Progenitor cell of endocrine pancreas (in vitro differentiated cells): ENCODE results near the gene CDS2. TPM values are rescaled to one million over a fixed set of nuclear protein-coding genes. Genes with fewer than 3 reads are reported as not detected.

Source experiments
- DNase-seq: peaks from one replicate; pipeline ENCODE4 v3.0.0; 2021; ENCODE audit warnings: low spot score; ENCODE audit not compliant: unreplicated experiment
- H3K27ac Mint-ChIP-seq: 2 replicates; pipeline ENCODE4 v1.8.0; 2021; ENCODE audit warnings: mild to moderate bottlenecking, moderate library complexity, mixed read lengths
- H3K27me3 Mint-ChIP-seq: 2 replicates; pipeline ENCODE4 v1.8.0; 2021; ENCODE audit warnings: mixed read lengths
- H3K36me3 Mint-ChIP-seq: 2 replicates; pipeline ENCODE4 v1.8.0; 2022; ENCODE audit warnings: mixed read lengths; ENCODE audit not compliant: insufficient read depth
- H3K4me1 Mint-ChIP-seq: 2 replicates; pipeline ENCODE4 v1.8.0; 2021; ENCODE audit warnings: low read depth, mixed read lengths
- H3K4me3 Mint-ChIP-seq: 2 replicates; pipeline ENCODE4 v1.8.0; 2021; ENCODE audit warnings: low read depth, mild to moderate bottlenecking, moderate library complexity, mixed read lengths
- H3K9me3 Mint-ChIP-seq: 2 replicates; pipeline ENCODE4 v1.8.0; 2021; ENCODE audit warnings: low read depth, mixed read lengths
- total RNA-seq: library from RNA; stranded (reverse); gene quantifications from 2 replicates; pipeline ENCODE4 v1.2.1, GENCODE V29; 2021
- TF ChIP-seq, protein P1 (sequence below): fragments of 200-600 bp; sonication (generic); IDR thresholded peaks from one replicate; pipeline ENCODE4 v1.5.0; 2021; ENCODE audit warnings: antibody characterized with exemption, mild to moderate bottlenecking; ENCODE audit not compliant: unreplicated experiment

Gene CDS2
- total RNA-seq, 1 donor from 2014 or later = 57.5 TPM

DNA sequence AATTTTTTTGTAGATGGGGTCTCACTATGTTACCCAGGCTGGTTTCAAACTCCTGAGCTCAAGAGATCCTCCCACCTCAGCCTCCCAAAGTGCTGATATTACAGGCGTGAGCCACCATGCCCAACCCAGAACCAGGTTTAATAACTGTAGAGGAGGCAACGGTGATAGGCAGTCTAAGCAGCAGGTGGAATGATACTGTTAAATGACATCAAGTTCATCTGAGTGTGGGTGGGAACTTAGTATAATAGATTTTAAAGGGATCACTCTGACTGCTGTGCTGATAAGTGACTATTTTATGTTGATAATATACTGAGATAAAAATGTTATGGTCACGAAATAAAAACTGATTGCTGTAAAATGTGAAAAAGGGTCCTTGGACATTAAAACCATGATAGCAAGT lies 38.1 kb upstream of the CDS2 start:
- H3K4me1 Mint-ChIP-seq = peaks cover 2% of the 10 kb centered on the region
- no peak overlapping the region for H3K27ac Mint-ChIP-seq
- no peak for DNase-seq
- TF ChIP-seq, protein P1, sequence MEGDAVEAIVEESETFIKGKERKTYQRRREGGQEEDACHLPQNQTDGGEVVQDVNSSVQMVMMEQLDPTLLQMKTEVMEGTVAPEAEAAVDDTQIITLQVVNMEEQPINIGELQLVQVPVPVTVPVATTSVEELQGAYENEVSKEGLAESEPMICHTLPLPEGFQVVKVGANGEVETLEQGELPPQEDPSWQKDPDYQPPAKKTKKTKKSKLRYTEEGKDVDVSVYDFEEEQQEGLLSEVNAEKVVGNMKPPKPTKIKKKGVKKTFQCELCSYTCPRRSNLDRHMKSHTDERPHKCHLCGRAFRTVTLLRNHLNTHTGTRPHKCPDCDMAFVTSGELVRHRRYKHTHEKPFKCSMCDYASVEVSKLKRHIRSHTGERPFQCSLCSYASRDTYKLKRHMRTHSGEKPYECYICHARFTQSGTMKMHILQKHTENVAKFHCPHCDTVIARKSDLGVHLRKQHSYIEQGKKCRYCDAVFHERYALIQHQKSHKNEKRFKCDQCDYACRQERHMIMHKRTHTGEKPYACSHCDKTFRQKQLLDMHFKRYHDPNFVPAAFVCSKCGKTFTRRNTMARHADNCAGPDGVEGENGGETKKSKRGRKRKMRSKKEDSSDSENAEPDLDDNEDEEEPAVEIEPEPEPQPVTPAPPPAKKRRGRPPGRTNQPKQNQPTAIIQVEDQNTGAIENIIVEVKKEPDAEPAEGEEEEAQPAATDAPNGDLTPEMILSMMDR = no peak
- no peaks in the 10 kb centered on the region for H3K27me3 Mint-ChIP-seq
- H3K9me3 Mint-ChIP-seq = no peaks in the 10 kb centered on the region
- H3K36me3 Mint-ChIP-seq = peaks cover 4% of the 10 kb centered on the region
- H3K4me3 Mint-ChIP-seq = no peak overlapping the region

DNA sequence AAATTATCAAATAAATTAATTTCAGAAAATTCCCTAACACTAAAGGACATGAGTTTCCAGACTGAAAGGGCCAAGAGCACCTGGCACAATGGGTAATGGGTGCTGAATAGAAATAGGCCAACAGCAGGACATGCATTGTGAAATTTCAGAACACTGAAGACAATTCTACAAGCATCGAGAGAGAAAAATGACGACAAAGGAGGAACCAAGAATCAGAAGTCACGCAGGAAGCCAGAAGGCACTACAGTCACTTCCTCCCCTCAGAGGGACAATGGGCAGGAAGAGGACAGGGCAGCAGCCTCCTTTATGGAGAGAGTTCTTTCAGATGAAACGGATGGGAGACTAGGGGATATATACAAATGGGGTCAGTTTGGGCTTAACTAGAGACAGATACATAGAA lies 36.6 kb upstream of the CDS2 start:
- TF ChIP-seq, protein P1 = no peak
- no peak for DNase-seq
- no peaks in the 10 kb centered on the region for H3K9me3 Mint-ChIP-seq
- H3K27ac Mint-ChIP-seq = no peak overlapping the region
- H3K36me3 Mint-ChIP-seq = peaks cover 4% of the 10 kb centered on the region
- no peak overlapping the region for H3K4me3 Mint-ChIP-seq
- H3K27me3 Mint-ChIP-seq = no peaks in the 10 kb centered on the region
- H3K4me1 Mint-ChIP-seq = peaks cover 2% of the 10 kb centered on the region

GRCh38 chr20:5091902-5092301 lies 34.9 kb upstream of the CDS2 start:
- TF ChIP-seq, protein P1 = no peak
- Mint-ChIP-seq H3K27ac (no peak overlapping the region), H3K27me3 (no peaks in the 10 kb centered on the region), H3K9me3 (no peaks in the 10 kb centered on the region), H3K4me3 (no peak overlapping the region), H3K36me3 (peaks cover 8% of the 10 kb centered on the region), H3K4me1 (peaks cover 2% of the 10 kb centered on the region)
- DNase-seq = no peak

- Mint-ChIP-seq H3K27ac (peak overlapping the region; percentile 35), H3K27me3 (no peaks in the 10 kb centered on the region), H3K4me1 (peaks cover 2% of the 10 kb centered on the region), H3K36me3 (peaks cover 8% of the 10 kb centered on the region), H3K9me3 (no peaks in the 10 kb centered on the region), H3K4me3 (no peak overlapping the region)
- TF ChIP-seq, protein P1 = no peak
- no peak for DNase-seq
Observed at GRCh38 chr20:5092765-5093339, 34.0 kb upstream of the CDS2 start.

GRCh38 chr20:5095454-5095853 lies 31.4 kb upstream of the CDS2 start:
- Mint-ChIP-seq H3K27ac (no peak overlapping the region), H3K9me3 (no peaks in the 10 kb centered on the region), H3K4me1 (peaks cover 2% of the 10 kb centered on the region), H3K4me3 (no peak overlapping the region), H3K36me3 (peaks cover 17% of the 10 kb centered on the region), H3K27me3 (no peaks in the 10 kb centered on the region)
- DNase-seq = no peak
- TF ChIP-seq, protein P1 = no peak
